ENCODE measurements around the gene SCAF8. TPM values are rescaled to one million over a fixed set of nuclear protein-coding genes. Genes with fewer than 3 reads are reported as not detected.

Gene SCAF8
- total RNA-seq, 2 donors from 2014 or later, result 32.0 to 55.2 TPM

DNA sequence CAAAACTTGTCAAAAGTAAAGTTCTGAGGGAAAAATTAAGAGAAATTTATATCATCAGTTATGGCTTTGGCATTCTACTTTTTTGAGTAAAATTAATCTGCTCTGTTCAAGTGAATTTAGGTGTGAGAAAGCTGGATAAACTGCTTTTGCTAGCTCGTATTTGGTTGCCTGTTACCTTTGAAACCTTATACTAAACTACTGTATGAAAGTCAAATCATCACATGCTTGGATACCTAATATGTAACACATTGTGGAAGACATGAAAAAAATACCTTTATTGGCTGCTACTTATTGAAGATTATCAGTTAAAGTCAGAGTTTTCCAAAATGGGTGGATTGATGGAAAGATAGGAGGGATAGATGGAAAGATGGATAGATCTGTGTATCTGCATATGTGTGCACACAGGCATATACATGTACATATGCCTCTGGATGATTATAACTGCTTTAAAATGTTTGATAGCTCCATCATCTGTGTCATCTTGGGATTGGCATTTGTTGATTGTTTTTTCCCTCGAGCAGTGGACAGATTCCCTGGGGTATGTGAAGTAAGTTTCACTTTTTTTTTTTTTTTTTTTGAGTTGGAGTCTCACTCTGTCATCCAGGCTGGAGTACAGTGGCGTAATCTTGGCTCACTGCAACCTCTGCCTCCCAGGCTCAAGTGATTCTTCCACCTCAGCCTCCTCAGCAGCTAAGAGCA, 24.3 kb downstream of the SCAF8 start:
- H3K27ac ChIP-seq, result no peak overlapping the region
- no peak overlapping the region for H3K4me3 ChIP-seq
- H3K9me3 ChIP-seq, result no peaks in the 10 kb centered on the region
- H3K4me1 ChIP-seq (ENCODE audit: control insufficient read depth in 1 of 2, low read depth in 2 of 2), result peaks cover 26 to 44% of the 10 kb centered on the region in 2 donors
- DNase-seq (ENCODE audit: low spot score), result no peak
- H3K27me3 ChIP-seq (replicated peaks; ENCODE audit: insufficient read depth), result no peaks in the 10 kb centered on the region
- TF ChIP-seq, protein P1, sequence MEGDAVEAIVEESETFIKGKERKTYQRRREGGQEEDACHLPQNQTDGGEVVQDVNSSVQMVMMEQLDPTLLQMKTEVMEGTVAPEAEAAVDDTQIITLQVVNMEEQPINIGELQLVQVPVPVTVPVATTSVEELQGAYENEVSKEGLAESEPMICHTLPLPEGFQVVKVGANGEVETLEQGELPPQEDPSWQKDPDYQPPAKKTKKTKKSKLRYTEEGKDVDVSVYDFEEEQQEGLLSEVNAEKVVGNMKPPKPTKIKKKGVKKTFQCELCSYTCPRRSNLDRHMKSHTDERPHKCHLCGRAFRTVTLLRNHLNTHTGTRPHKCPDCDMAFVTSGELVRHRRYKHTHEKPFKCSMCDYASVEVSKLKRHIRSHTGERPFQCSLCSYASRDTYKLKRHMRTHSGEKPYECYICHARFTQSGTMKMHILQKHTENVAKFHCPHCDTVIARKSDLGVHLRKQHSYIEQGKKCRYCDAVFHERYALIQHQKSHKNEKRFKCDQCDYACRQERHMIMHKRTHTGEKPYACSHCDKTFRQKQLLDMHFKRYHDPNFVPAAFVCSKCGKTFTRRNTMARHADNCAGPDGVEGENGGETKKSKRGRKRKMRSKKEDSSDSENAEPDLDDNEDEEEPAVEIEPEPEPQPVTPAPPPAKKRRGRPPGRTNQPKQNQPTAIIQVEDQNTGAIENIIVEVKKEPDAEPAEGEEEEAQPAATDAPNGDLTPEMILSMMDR (IDR thresholded peaks at IDR 0.05), result no peak
- ATAC-seq (ENCODE audit: insufficient number of reproducible peaks, low FRiP score, low read depth), result no peak
- H3K36me3 ChIP-seq, result no peaks in the 10 kb centered on the region

DNA sequence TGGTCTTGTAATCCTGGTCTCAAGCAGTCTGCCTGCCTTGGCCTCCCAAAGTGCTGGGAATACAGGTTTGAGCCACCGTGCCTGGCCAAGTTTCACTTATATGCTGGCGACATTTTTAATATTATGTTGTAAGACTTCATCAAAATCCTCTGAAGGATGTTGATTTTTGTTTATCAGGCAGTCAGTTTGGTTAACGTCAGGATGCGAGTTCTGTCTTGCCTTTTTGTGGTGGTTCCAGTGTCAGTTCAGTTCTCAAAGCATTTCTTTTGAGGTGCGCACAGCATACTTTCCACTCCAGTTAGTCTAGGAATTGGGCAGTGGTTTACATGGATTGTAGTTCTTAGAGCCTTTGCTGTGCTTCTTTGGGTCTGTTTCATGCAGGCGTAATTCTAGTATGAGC, 24.9 kb downstream of the SCAF8 start:
- Histone ChIP-seq H3K4me3 (no peak overlapping the region), H3K27me3 (replicated peaks; ENCODE audit: insufficient read depth) (no peaks in the 10 kb centered on the region), H3K27ac (no peak overlapping the region), H3K9me3 (no peaks in the 10 kb centered on the region), H3K36me3 (no peaks in the 10 kb centered on the region), H3K4me1 (ENCODE audit: control insufficient read depth in 1 of 2, low read depth in 2 of 2) (peaks cover 26 to 49% of the 10 kb centered on the region in 2 donors)
- DNase-seq (ENCODE audit: low spot score) (no peak), ATAC-seq (ENCODE audit: insufficient number of reproducible peaks, low FRiP score, low read depth) (no peak)
- TF ChIP-seq, protein P1 (IDR thresholded peaks at IDR 0.05), result no peak

GRCh38 chr6:154763650-154764049, 30.4 kb downstream of the SCAF8 start:
- DNase-seq (ENCODE audit: low spot score) (no peak), ATAC-seq (ENCODE audit: insufficient number of reproducible peaks, low FRiP score, low read depth) (no peak)
- TF ChIP-seq, protein P1 (IDR thresholded peaks at IDR 0.05), result no peak
- no peaks in the 10 kb centered on the region for H3K36me3 ChIP-seq
- H3K9me3 ChIP-seq, result no peaks in the 10 kb centered on the region
- H3K27me3 ChIP-seq (replicated peaks; ENCODE audit: insufficient read depth), result no peaks in the 10 kb centered on the region
- H3K27ac ChIP-seq, result no peak overlapping the region
- H3K4me1 ChIP-seq (ENCODE audit: control insufficient read depth in 1 of 2, low read depth in 2 of 2), result peaks cover 39 to 60% of the 10 kb centered on the region in 2 donors
- H3K4me3 ChIP-seq, result no peak overlapping the region

DNA sequence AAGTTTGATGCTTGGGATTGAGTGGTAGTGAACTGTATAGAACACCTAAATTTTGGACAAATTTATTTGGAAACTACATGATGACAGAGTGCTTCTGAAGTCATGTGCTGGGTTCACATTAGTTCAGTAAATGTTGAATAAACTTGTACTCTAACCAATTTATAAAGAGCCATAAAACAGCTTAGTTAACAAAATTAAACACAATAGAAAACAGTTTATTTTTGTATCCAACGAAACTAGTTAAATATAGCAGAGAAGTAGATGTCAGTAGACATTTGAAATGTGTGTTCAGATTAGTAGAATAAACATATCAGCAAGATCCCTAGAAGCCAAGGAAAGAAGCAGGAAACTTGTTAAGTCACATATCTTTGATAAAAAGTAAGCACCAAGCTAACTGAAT, 32.1 kb downstream of the SCAF8 start:
- Histone ChIP-seq H3K27ac (no peak overlapping the region), H3K9me3 (no peaks in the 10 kb centered on the region), H3K36me3 (no peaks in the 10 kb centered on the region), H3K27me3 (replicated peaks; ENCODE audit: insufficient read depth) (no peaks in the 10 kb centered on the region), H3K4me1 (ENCODE audit: control insufficient read depth in 1 of 2, low read depth in 2 of 2) (peaks cover 39 to 75% of the 10 kb centered on the region in 2 donors), H3K4me3 (no peak overlapping the region)
- TF ChIP-seq, protein P1 (IDR thresholded peaks at IDR 0.05), result no peak
- no peak for DNase-seq (ENCODE audit: low spot score)
- no peak for ATAC-seq (ENCODE audit: insufficient number of reproducible peaks, low FRiP score, low read depth)

GRCh38 chr6:154766288-154766687, 33.1 kb downstream of the SCAF8 start:
- ATAC-seq (ENCODE audit: insufficient number of reproducible peaks, low FRiP score, low read depth), result no peak
- Histone ChIP-seq H3K4me1 (ENCODE audit: control insufficient read depth in 1 of 2, low read depth in 2 of 2) (peaks cover 39 to 76% of the 10 kb centered on the region in 2 donors), H3K27me3 (replicated peaks; ENCODE audit: insufficient read depth) (no peaks in the 10 kb centered on the region), H3K27ac (no peak overlapping the region), H3K4me3 (no peak overlapping the region), H3K9me3 (no peaks in the 10 kb centered on the region), H3K36me3 (no peaks in the 10 kb centered on the region)
- TF ChIP-seq, protein P1 (IDR thresholded peaks at IDR 0.05), result no peak
- no peak for DNase-seq (ENCODE audit: low spot score)

Measured in thoracic aorta (tissue), 2 donors.